GM23248 (cell line): ENCODE measurements around the gene TAS1R3. TPM values are rescaled to one million over a fixed set of nuclear protein-coding genes. Genes with fewer than 3 reads are reported as not detected.
"Not testable (repeated sequence)": the region's sequence is repeated elsewhere in the genome, so short reads cannot be mapped to it uniquely, and the experiment has no call there.

ENCODE experiments used
- DNase-seq: peaks from one replicate; pipeline ENCODE4 v3.0.0-alpha.2; 2015
- H2AFZ ChIP-seq: fragments of 200-600 bp; sonication (generic); 2 replicates; pipeline ENCODE4 v1.6.1; 2016; ENCODE audit warnings: antibody characterized with exemption
- H3F3A ChIP-seq: fragments of 200-600 bp; sonication (generic); 2 replicates; pipeline ENCODE4 v1.6.1; 2016; ENCODE audit warnings: mild to moderate bottlenecking, antibody characterized with exemption, mixed run types; ENCODE audit not compliant: insufficient read depth
- H3K27ac ChIP-seq: fragments of 200-600 bp; sonication (generic); 2 replicates; pipeline ENCODE4 v1.5.1; 2016; ENCODE audit warnings: mild to moderate bottlenecking
- H3K27me3 ChIP-seq: fragments of 200-600 bp; sonication (generic); replicated peaks from 2 replicates; pipeline ENCODE4 v1.6.1; 2016; ENCODE audit warnings: mild to moderate bottlenecking; ENCODE audit not compliant: insufficient read depth
- H3K36me3 ChIP-seq: fragments of 200-600 bp; sonication (generic); 2 replicates; pipeline ENCODE4 v1.6.1; 2016; ENCODE audit warnings: low read depth, mild to moderate bottlenecking
- H3K4me1 ChIP-seq: fragments of 200-600 bp; sonication (generic); 2 replicates; pipeline ENCODE4 v1.6.1; 2016; ENCODE audit warnings: mild to moderate bottlenecking; ENCODE audit not compliant: insufficient read depth
- H3K4me2 ChIP-seq: fragments of 200-600 bp; sonication (generic); one replicate; pipeline ENCODE4 v1.6.1; 2016; ENCODE audit warnings: mild to moderate bottlenecking; ENCODE audit not compliant: unreplicated experiment
- H3K4me3 ChIP-seq: fragments of 200-600 bp; sonication (generic); 2 replicates; pipeline ENCODE4 v1.5.1; 2016; ENCODE audit warnings: mild to moderate bottlenecking
- H3K79me2 ChIP-seq: fragments of 200-600 bp; sonication (generic); 2 replicates; pipeline ENCODE4 v1.6.1; 2016; ENCODE audit warnings: mild to moderate bottlenecking; ENCODE audit not compliant: insufficient read depth
- H3K9ac ChIP-seq: fragments of 200-600 bp; sonication (generic); 2 replicates; pipeline ENCODE4 v1.6.1; 2016; ENCODE audit warnings: mild to moderate bottlenecking
- H3K9me2 ChIP-seq: fragments of 200-600 bp; sonication (generic); 2 replicates; pipeline ENCODE4 v1.6.1; 2016; ENCODE audit warnings: mixed run types, mild to moderate bottlenecking, moderate library complexity; ENCODE audit not compliant: insufficient read depth
- H3K9me3 ChIP-seq: fragments of 200-600 bp; sonication (generic); one replicate; pipeline ENCODE4 v1.6.1; 2017; ENCODE audit warnings: low read depth
- H4K20me1 ChIP-seq: fragments of 200-600 bp; sonication (generic); 2 replicates; pipeline ENCODE4 v1.6.0; 2016; ENCODE audit not compliant: insufficient read depth
- EZH2 ChIP-seq: fragments of 200-600 bp; sonication (generic); IDR thresholded peaks from 2 replicates; pipeline ENCODE4 v1.6.1; 2018; ENCODE audit warnings: antibody characterized with exemption, mild to moderate bottlenecking; ENCODE audit not compliant: insufficient read depth, poor library complexity, severe bottlenecking
- EZH2phosphoT487 ChIP-seq: fragments of 200-600 bp; sonication (generic); IDR thresholded peaks from 2 replicates; pipeline ENCODE4 v1.6.1; 2018; ENCODE audit warnings: antibody characterized with exemption, moderate library complexity, mild to moderate bottlenecking, low read depth; ENCODE audit not compliant: insufficient read depth
- WGBS, 2 experiments: methylation state at CpG; one replicate each; pipeline ENCODE4 v1.1.6; 2015 to 2017; ENCODE audit warnings: low lambda C conversion rate in 2 of 2, low coverage in 1 of 2; ENCODE audit errors: missing lambda C conversion rate in 2 of 2; 5-methylcytosine and 5-hydroxymethylcytosine counted together
- in situ Hi-C: fragments of 300-500 bp; cut with MboI; formaldehyde crosslinking; loops from 2 replicates; pipeline ENCODE4 v1.15.0; 2020
- polyA plus RNA-seq: library from polyadenylated mRNA; unstranded; fragments of >200 nt; fragmentation: Nextera tagmentation; extraction: Ambion mirVana; gene quantifications from 2 replicates; pipeline ENCODE4 v1.2.1, GENCODE V29; 2016
- total RNA-seq: library from RNA; depleted of rRNA; stranded (reverse); fragments of >200 nt; shearing (Covaris generic); gene quantifications from 2 replicates; pipeline ENCODE4 v1.2.3, GENCODE V29; 2014

Gene TAS1R3
- total and polyA plus RNA-seq, 2 experiments from 2014 or later: 0.54 TPM; not detected in 1

DNA sequence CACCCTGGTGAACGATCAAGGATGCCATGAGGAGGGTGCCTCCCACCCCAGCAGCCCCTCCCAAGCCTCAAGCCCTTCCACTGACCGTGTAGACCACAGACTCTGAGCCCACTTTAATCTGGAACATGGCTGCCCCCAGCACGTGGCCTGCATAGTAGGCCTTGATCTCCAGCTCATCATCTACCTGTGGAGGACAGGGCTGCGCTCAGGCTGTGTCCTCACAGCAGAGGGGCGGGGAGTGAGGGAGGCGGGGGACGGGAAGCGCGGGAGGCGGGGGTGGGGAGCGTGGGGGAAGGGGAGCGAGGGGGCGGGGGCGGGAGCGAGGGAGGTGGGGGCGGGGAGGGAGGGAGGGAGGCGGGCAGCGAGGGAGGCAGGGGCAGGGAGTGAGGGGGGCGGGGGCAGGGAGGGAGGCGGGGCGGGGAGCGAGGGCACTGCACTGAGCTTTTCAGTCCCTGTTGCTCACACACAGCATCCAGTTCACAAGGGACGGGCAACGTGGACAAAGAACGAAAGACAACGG is 15.6 kb upstream of the TAS1R3 start:
- 61 to 65% methylated on average over 10 to 26 of the region's 26 CpGs for WGBS, 2 experiments
- TF ChIP-seq EZH2phosphoT487 (no peak), EZH2 (no peak)

DNA sequence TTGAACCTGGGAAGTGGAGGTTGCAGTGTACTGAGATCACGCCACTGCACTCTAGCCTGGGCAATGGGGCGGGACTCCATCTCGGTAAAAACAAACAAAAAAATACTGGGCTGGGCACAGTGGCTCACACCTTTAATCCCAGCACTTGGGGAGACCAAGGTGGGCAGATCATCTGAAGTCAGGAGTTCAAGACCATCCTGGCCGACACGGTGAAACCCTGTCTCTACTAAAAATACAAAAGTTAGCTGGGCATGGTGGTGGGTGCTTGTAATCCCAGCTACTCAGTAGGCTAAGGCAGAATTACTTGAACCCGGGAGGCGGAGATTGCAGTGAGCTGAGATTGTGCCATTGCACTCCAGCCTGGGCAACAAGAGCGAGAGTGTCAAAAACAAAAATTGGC is 14.9 kb upstream of the TAS1R3 start:
- Histone ChIP-seq H3K4me1 (peaks cover 12% of the 10 kb centered on the region), H3K79me2 (peaks cover 71% of the 10 kb centered on the region), H3K36me3 (peaks cover 16% of the 10 kb centered on the region; the same call in 1 of the 2 replicates), H3F3A (peaks cover 27% of the 10 kb centered on the region)
- 92 to 96% methylated on average over 8 of the region's 8 CpGs for WGBS, 2 experiments
- in situ Hi-C loops, H3K27me3 ChIP-seq, H2AFZ ChIP-seq, H3K4me2 ChIP-seq, H4K20me1 ChIP-seq, H3K9me2 ChIP-seq, H3K9me3 ChIP-seq, DNase-seq, H3K9ac ChIP-seq, H3K27ac ChIP-seq, H3K4me3 ChIP-seq: not testable (repeated sequence)

More for the DNA sequence above, 15.6 kb upstream of the TAS1R3 start:
- H3K79me2 ChIP-seq: peaks cover 66% of the 10 kb centered on the region
- peaks cover 12% of the 10 kb centered on the region for H3K4me1 ChIP-seq
- peaks cover 27% of the 10 kb centered on the region for H3F3A ChIP-seq
- no peak overlapping the region for H3K4me2 ChIP-seq
- H3K9me2 ChIP-seq: no peaks in the 10 kb centered on the region
- H3K36me3 ChIP-seq: peaks cover 16% of the 10 kb centered on the region; the same call in 1 of the 2 replicates
- H3K9ac ChIP-seq: no peak overlapping the region
- in situ Hi-C loops: no loop called here
- H3K4me3 ChIP-seq: no peak overlapping the region
- DNase-seq: no peak
- H3K27ac ChIP-seq: no peak overlapping the region
- no peak overlapping the region for H2AFZ ChIP-seq
- H3K9me3 ChIP-seq: no peaks in the 10 kb centered on the region
- H3K27me3 ChIP-seq: no peaks in the 10 kb centered on the region
- H4K20me1 ChIP-seq: no peaks in the 10 kb centered on the region

GRCh38 chr1:1317420-1317819 is 13.7 kb upstream of the TAS1R3 start:
- Histone ChIP-seq H3K9ac (peak overlapping the region; percentile 65), H3K4me1 (peaks cover 12% of the 10 kb centered on the region), H3K9me2 (no peaks in the 10 kb centered on the region), H3F3A (peaks cover 27% of the 10 kb centered on the region), H3K27ac (peak overlapping the region; percentile 94), H4K20me1 (no peaks in the 10 kb centered on the region), H2AFZ (no peak overlapping the region), H3K36me3 (peaks cover 16% of the 10 kb centered on the region; the same call in 1 of the 2 replicates), H3K27me3 (no peaks in the 10 kb centered on the region), H3K4me3 (no peak overlapping the region), H3K9me3 (no peaks in the 10 kb centered on the region), H3K4me2 (no peak overlapping the region), H3K79me2 (peaks cover 82% of the 10 kb centered on the region)
- WGBS, 2 experiments: 94 to 96% methylated on average over 6 of the region's 6 CpGs
- in situ Hi-C loops: no loop called here
- no peak for TF ChIP-seq EZH2
- no peak for TF ChIP-seq EZH2phosphoT487
- no peak for DNase-seq

DNA sequence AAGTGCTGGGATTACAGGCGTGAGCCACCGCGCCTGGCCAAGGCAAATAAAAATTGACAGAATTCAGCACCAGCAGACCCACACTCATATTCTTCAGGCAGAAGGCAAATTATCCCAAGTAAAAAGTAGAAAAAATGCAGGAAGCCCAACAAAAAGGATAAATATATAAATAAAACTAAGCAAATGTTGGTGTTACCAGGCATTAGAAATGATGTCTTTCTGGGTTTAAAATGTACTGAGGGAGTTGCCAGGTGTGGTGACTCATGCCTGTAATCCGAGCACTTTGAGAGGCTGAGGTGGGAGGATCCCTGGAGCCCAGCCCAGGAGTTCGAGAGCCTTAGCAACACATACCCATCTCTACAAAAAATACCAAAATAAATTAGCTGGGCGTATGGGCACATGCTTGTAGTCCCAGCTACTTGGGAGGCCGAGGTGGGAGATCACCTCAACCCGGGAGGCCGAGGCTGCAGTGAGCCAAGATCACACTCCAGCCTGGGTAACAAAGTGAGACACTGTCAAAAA is 12.9 kb upstream of the TAS1R3 start:
- H3K4me2 ChIP-seq: no peak overlapping the region
- no peaks in the 10 kb centered on the region for H4K20me1 ChIP-seq
- TF ChIP-seq EZH2phosphoT487 (no peak), EZH2 (no peak)

More for the DNA sequence above, 12.9 kb upstream of the TAS1R3 start:
- Histone ChIP-seq H3K4me3 (no peak overlapping the region), H3K27me3 (no peaks in the 10 kb centered on the region), H3K9me2 (no peaks in the 10 kb centered on the region), H3K79me2 (peaks cover 88% of the 10 kb centered on the region), H3K36me3 (peaks cover 12% of the 10 kb centered on the region; the same call in 1 of the 2 replicates), H3K4me1 (peaks cover 12% of the 10 kb centered on the region), H3K9ac (peak overlapping the region; percentile 75), H3F3A (peaks cover 27% of the 10 kb centered on the region), H3K9me3 (no peaks in the 10 kb centered on the region), H2AFZ (no peak overlapping the region), H3K27ac (peak overlapping the region; percentile 94)
- WGBS, 2 experiments: 32% methylated on average over 9 of the region's 9 CpGs
- DNase-seq: peak; percentile 96
- in situ Hi-C loops: no loop called here
